HepG2 (cell line): ENCODE results near the gene TNFRSF18. TPM values are rescaled to one million over a fixed set of nuclear protein-coding genes. Genes with fewer than 3 reads are reported as not detected.
A peak's percentile ranks its signal among the peaks of the same experiment; 100 is the strongest.

ENCODE experiments used
- ATAC-seq: fragments of 200-7000 bp; cut with Tn5 transposase; 3 replicates; pipeline ENCODE4 v1.9.1; 2020; ENCODE audit warnings: mild to moderate bottlenecking, moderate library complexity
- BruUV-seq: library from RNA; stranded (reverse); fragments of 400-500 nt; replicated peaks from 2 replicates; lab custom pipeline; 2021; lab: Mats Ljungman, UMichigan
- CTCF ChIA-PET: fragments of 300-600 bp; formaldehyde crosslinking; extraction: SDS; loops from one replicate; lab custom pipeline; 2021; ENCODE audit warnings: low total read pairs, inconsistent platforms, low intra/inter-chr PET ratio; lab: Yijun Ruan, JAX
- POLR2A ChIA-PET: fragments of 350-600 bp; sonication (Branson Sonifier 250); formaldehyde crosslinking; loops from one replicate; lab custom pipeline; 2020; ENCODE audit warnings: antibody characterized with exemption, inconsistent platforms; lab: Yijun Ruan, JAX
- DNase-seq: peaks from one replicate; pipeline ENCODE4 v3.0.0-alpha.2; 2015; ENCODE audit warnings: low spot score
- FAIRE-seq: peaks from 3 replicates; lab custom pipeline; 2011; peaks lifted over from hg19 to GRCh38; lab: Jason Lieb, UNC
- H2AFZ ChIP-seq: one replicate; pipeline ENCODE4 v1.6.1; 2011; ENCODE audit warnings: low read length, inconsistent platforms
- H3K27ac ChIP-seq: fragments of 300-600 bp; 3 replicates; pipeline ENCODE4 v1.8.0; 2011; ENCODE audit warnings: mixed run types, mild to moderate bottlenecking, mixed read lengths, low read length, inconsistent platforms; ENCODE audit not compliant: insufficient read depth; ENCODE audit errors: extremely low read length
- H3K27me3 ChIP-seq, 2 experiments: fragments of 200-600 bp in 1 of 2; 2 replicates in 1 of 2; 3 replicates in 1 of 2; pipeline versions ENCODE4 v1.6.0 to v1.8.0; 2011; ENCODE audit warnings: low read length in 2 of 2, mild to moderate bottlenecking in 2 of 2, moderate library complexity in 2 of 2, inconsistent platforms in 1 of 2; ENCODE audit not compliant: insufficient read depth in 2 of 2, control insufficient read depth in 1 of 2
- H3K36me3 ChIP-seq, 2 experiments: fragments of 200-600 bp in 1 of 2; replicated peaks in 1 of 2; 2 replicates in 1 of 2; 3 replicates in 1 of 2; pipeline versions ENCODE4 v1.5.1 to v1.8.0; 2011; ENCODE audit warnings: low read length in 2 of 2, inconsistent platforms in 1 of 2; ENCODE audit not compliant: insufficient read depth in 2 of 2, control insufficient read depth in 1 of 2
- H3K4me1 ChIP-seq: 2 replicates; pipeline ENCODE4 v1.5.1; 2012; ENCODE audit warnings: low read length, inconsistent platforms; ENCODE audit not compliant: insufficient read depth
- H3K4me2 ChIP-seq: 2 replicates; pipeline ENCODE4 v1.6.0; 2011; ENCODE audit warnings: low read depth, low read length, inconsistent platforms
- H3K4me3 ChIP-seq, 3 experiments: fragments of 200-600 bp in 1 of 3; sonication (generic), shearing (Covaris generic) in 1 of 3; replicated peaks in 1 of 3; 2 replicates each; pipeline ENCODE4 v1.5.1; 2011 to 2016; ENCODE audit warnings: low read length in 3 of 3, inconsistent platforms in 2 of 3, low read depth in 2 of 3, mild to moderate bottlenecking in 2 of 3, control low read depth in 1 of 3, mixed read lengths in 1 of 3; ENCODE audit not compliant: insufficient read depth in 1 of 3
- H3K79me2 ChIP-seq: one replicate; pipeline ENCODE4 v1.6.1; 2011; ENCODE audit warnings: low read length, inconsistent platforms; ENCODE audit not compliant: insufficient read depth
- H3K9ac ChIP-seq: 2 replicates; pipeline ENCODE4 v1.6.0; 2011; ENCODE audit warnings: mild to moderate bottlenecking, low read depth, low read length, inconsistent platforms; ENCODE audit not compliant: insufficient read depth
- H3K9me3 ChIP-seq: 2 replicates; pipeline ENCODE4 v1.5.1; 2012; ENCODE audit warnings: mild to moderate bottlenecking, low read length
- H4K20me1 ChIP-seq: 2 replicates; pipeline ENCODE4 v1.6.0; 2011; ENCODE audit warnings: inconsistent platforms, mild to moderate bottlenecking, low read length, moderate library complexity; ENCODE audit not compliant: insufficient read depth
- AGO2 ChIP-seq: fragments of 200-400 bp; formaldehyde crosslinking; optimal IDR thresholded peaks from 2 replicates; pipeline ENCODE3; 2017; ENCODE audit warnings: mild to moderate bottlenecking, low read depth, low read length, moderate library complexity
- HNRNPL ChIP-seq: fragments of 200-400 bp; formaldehyde crosslinking; IDR thresholded peaks from 2 replicates; pipeline ENCODE4 v1.6.1; 2017; ENCODE audit warnings: mild to moderate bottlenecking, low read depth, low read length
- HOXA3 ChIP-seq: sonication (generic); formaldehyde crosslinking; IDR thresholded peaks from 2 replicates; pipeline ENCODE4 v1.5.0; 2020; ENCODE audit warnings: missing genetic modification reagents
- ZNF704 ChIP-seq: sonication (generic); formaldehyde crosslinking; IDR thresholded peaks from 2 replicates; pipeline ENCODE4 v1.8.1; 2023; ENCODE audit warnings: mild to moderate bottlenecking, inconsistent platforms, moderate library complexity, missing genetic modification reagents, borderline replicate concordance
- WGBS: methylation state at CpG from one replicate; pipeline ENCODE4 v1.1.6; 2017; ENCODE audit warnings: low lambda C conversion rate; 5-methylcytosine and 5-hydroxymethylcytosine counted together
- in situ Hi-C: cut with HindIII; loops from 2 replicates; pipeline ENCODE4 v1.10.0; 2017; ENCODE audit warnings: low pct_unique_long_range_greater_than_20kb; ENCODE audit not compliant: extremely low pct_ligation_motif_present
- intact Hi-C: fragments of 100-400 bp; cut with micrococcal nuclease; formaldehyde crosslinking; loops from one replicate; pipeline ENCODE4 v1.10.0; 2022; ENCODE audit not compliant: unreplicated experiment
- polyA plus RNA-seq, 8 experiments: library from polyadenylated mRNA; depleted of rRNA in 3 of 8; stranded (reverse) in 7 of 8; unstranded in 1 of 8; fragments of >200 nt; fragmentation: Illumina TruSeq in 4 of 8; extraction: Trizol in 4 of 8; gene quantifications; 2 replicates each; pipeline versions ENCODE4 v1.2.1 to v1.2.3, GENCODE V29; 2011 to 2016; ENCODE audit warnings: low read depth in 4 of 8, missing spikeins in 1 of 8, mixed read lengths in 1 of 8; ENCODE audit not compliant: insufficient read depth in 1 of 8
- total RNA-seq, 5 experiments: library from RNA; depleted of rRNA; stranded (reverse); fragments of >200 nt; fragmentation: Illumina TruSeq; extraction: Trizol; gene quantifications; 2 replicates each; pipeline ENCODE4 v1.2.3, GENCODE V29; 2016; ENCODE audit warnings: low read depth in 1 of 5
- TF ChIP-seq, protein P1 (sequence below): sonication (generic); formaldehyde crosslinking; IDR thresholded peaks from 2 replicates; pipeline ENCODE4 v1.5.1; 2020; ENCODE audit warnings: mild to moderate bottlenecking, missing genetic modification reagents, moderate library complexity

Gene TNFRSF18
- total and polyA plus RNA-seq, 2 of the 13 experiments (the other 11 are each of a cell fraction or from before 2014, with no cell fraction given), result not detected

DNA sequence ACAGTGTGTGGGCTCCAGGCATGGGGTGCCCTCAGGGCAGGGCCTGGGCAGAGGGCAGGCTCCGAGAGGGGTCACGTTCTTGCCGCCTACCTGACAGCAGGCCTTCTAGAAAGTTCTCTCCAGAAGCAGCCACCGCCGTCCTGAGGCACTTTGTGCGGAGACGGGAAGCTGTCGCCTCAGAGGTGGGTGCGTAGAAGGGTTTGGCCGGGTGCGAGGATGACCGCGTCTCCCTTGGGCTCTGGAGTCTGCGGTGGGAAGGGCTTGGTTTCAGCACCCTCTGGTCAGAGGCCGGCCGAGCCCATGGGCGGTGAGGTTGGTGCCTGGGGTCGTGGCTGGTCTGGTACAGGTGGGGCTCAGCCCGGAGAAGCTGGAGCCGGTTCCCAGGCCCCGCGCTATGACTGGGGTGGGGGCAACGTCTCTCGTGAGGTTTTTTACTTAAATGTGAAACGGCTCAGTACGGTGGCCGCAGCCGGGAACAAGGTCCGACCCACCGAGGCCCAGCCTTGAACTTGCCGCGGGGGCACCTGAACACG, 42.8 kb downstream of the TNFRSF18 start:
- intact Hi-C loops (no loop called here), in situ Hi-C loops (no loop called here)
- FAIRE-seq, result no peak
- H3K79me2 ChIP-seq, result no peaks in the 10 kb centered on the region
- no peak for ATAC-seq
- no peak overlapping the region for H3K27ac ChIP-seq
- H3K4me1 ChIP-seq, result peaks cover 58% of the 10 kb centered on the region
- H3K36me3 ChIP-seq, result no peaks in the 10 kb centered on the region
- H3K9me3 ChIP-seq, result no peaks in the 10 kb centered on the region
- 81% methylated on average over 19 of the region's 33 CpGs for WGBS
- H3K9ac ChIP-seq, result no peak overlapping the region
- no peaks in the 10 kb centered on the region for H4K20me1 ChIP-seq
- peak; percentile 35; the same call in 1 of the 2 replicates for TF ChIP-seq HOXA3 (CRISPR knock-in tag)
- TF ChIP-seq, protein P1, sequence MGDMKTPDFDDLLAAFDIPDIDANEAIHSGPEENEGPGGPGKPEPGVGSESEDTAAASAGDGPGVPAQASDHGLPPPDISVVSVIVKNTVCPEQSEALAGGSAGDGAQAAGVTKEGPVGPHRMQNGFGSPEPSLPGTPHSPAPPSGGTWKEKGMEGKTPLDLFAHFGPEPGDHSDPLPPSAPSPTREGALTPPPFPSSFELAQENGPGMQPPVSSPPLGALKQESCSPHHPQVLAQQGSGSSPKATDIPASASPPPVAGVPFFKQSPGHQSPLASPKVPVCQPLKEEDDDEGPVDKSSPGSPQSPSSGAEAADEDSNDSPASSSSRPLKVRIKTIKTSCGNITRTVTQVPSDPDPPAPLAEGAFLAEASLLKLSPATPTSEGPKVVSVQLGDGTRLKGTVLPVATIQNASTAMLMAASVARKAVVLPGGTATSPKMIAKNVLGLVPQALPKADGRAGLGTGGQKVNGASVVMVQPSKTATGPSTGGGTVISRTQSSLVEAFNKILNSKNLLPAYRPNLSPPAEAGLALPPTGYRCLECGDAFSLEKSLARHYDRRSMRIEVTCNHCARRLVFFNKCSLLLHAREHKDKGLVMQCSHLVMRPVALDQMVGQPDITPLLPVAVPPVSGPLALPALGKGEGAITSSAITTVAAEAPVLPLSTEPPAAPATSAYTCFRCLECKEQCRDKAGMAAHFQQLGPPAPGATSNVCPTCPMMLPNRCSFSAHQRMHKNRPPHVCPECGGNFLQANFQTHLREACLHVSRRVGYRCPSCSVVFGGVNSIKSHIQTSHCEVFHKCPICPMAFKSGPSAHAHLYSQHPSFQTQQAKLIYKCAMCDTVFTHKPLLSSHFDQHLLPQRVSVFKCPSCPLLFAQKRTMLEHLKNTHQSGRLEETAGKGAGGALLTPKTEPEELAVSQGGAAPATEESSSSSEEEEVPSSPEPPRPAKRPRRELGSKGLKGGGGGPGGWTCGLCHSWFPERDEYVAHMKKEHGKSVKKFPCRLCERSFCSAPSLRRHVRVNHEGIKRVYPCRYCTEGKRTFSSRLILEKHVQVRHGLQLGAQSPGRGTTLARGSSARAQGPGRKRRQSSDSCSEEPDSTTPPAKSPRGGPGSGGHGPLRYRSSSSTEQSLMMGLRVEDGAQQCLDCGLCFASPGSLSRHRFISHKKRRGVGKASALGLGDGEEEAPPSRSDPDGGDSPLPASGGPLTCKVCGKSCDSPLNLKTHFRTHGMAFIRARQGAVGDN (CRISPR knock-in tag), result peak; percentile 43; the same call in 1 of the 2 replicates
- peak; percentile 17 for TF ChIP-seq AGO2
- no peak for TF ChIP-seq ZNF704
- peak; percentile 8 for TF ChIP-seq HNRNPL
- H3K4me3 ChIP-seq, result no peak overlapping the region
- no peak overlapping the region for H3K4me2 ChIP-seq
- no TSS peak for BruUV-seq
- no peaks in the 10 kb centered on the region for H3K27me3 ChIP-seq
- no peak for DNase-seq
- CTCF ChIA-PET, result no interaction called here
- no peak overlapping the region for H2AFZ ChIP-seq
- POLR2A ChIA-PET, result interaction anchor here (2.3 to 2.7 kb wide), 2 partner anchors 34 to 74 kb away, joined by 13 to 30 read pairs; no protein-coding TSS in a partner anchor
